Colonic mucosa (tissue), 4 donors: Measurements from ENCODE around the gene OR2C3. TPM values are rescaled to one million over a fixed set of nuclear protein-coding genes. Genes with fewer than 3 reads are reported as not detected.
A peak's percentile ranks its signal among the peaks of the same experiment; 100 is the strongest.

Source experiments
- DNase-seq: peaks from one replicate; pipeline ENCODE4 v3.0.0-alpha.2; 2020
- H3K27ac ChIP-seq: fragments of 200-600 bp; one replicate; pipeline ENCODE4 v1.8.0; 2021
- H3K27me3 ChIP-seq: fragments of 200-600 bp; one replicate; pipeline ENCODE4 v1.8.0; 2021
- H3K36me3 ChIP-seq: fragments of 200-600 bp; one replicate; pipeline ENCODE4 v1.8.0; 2021
- H3K4me1 ChIP-seq: fragments of 200-600 bp; one replicate; pipeline ENCODE4 v1.8.0; 2021; ENCODE audit warnings: mild to moderate bottlenecking
- H3K4me3 ChIP-seq: fragments of 200-600 bp; one replicate; pipeline ENCODE4 v1.8.0; 2021
- H3K9ac ChIP-seq, 2 donors: one replicate each; pipeline ENCODE4 v1.7.0; 2013; ENCODE audit warnings: control low read depth in 2 of 2, low read depth in 2 of 2, low read length in 2 of 2
- H3K9me3 ChIP-seq: fragments of 200-600 bp; one replicate; pipeline ENCODE4 v1.8.0; 2021
- intact Hi-C: fragments of 100-400 bp; cut with DNase I; formaldehyde crosslinking; loops from one replicate; pipeline ENCODE4 v1.14.1; 2022
- total RNA-seq, 2 donors: library from RNA; stranded (reverse); fragmentation: NEBNext Ultra II Directional in 1 of 2; extraction: Animal tissue kit (Norgen Biotek cat#: 25700) in 1 of 2; gene quantifications; one replicate each; pipeline ENCODE4 v1.2.1, GENCODE V29; 2021
- TF ChIP-seq, protein P1 (sequence below): fragments of 200-600 bp; IDR thresholded peaks from one replicate; pipeline ENCODE4 v1.8.0; 2022; ENCODE audit warnings: antibody characterized with exemption, mild to moderate bottlenecking
- donor health status: healthy.
- donor health status: DM: no; HTN: no; CAD: no.
- donor health status: DM: no; HTN: no; CAD: no.

Gene OR2C3
- total RNA-seq, 2 donors from 2014 or later: not detected

DNA sequence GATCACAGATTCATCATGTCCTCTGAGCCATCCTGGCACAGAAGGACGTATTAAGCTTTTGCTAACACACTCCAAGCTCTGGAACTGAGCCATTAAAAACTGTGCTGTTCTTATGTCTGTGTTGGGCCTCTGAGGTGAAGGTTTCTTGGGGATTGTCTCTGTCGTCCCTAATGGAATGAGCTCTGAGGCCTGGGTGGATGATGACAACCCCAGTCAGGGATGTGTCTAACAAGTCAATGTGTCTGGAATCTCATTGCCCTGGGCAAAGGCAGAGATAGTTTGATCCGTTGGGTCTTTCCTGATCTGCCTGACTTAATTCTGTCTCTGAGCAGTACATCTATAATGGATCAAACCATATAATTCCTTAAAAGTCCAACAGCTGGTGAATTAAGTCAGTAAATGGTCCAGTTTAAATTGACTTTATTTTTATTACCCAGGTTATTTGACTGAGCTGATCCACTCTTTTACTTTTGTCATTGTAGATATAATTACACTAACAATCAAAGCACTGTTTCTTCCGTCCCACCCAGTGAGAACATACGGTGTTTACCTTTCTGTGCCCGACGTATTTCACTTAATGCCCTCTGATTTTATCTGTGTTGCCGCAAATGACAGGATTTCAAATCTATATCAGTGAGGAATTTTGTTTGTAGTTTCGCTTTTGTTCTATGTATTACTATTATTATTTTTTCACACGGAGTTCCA lies 39.5 kb downstream of the OR2C3 start:
- TF ChIP-seq, protein P1, sequence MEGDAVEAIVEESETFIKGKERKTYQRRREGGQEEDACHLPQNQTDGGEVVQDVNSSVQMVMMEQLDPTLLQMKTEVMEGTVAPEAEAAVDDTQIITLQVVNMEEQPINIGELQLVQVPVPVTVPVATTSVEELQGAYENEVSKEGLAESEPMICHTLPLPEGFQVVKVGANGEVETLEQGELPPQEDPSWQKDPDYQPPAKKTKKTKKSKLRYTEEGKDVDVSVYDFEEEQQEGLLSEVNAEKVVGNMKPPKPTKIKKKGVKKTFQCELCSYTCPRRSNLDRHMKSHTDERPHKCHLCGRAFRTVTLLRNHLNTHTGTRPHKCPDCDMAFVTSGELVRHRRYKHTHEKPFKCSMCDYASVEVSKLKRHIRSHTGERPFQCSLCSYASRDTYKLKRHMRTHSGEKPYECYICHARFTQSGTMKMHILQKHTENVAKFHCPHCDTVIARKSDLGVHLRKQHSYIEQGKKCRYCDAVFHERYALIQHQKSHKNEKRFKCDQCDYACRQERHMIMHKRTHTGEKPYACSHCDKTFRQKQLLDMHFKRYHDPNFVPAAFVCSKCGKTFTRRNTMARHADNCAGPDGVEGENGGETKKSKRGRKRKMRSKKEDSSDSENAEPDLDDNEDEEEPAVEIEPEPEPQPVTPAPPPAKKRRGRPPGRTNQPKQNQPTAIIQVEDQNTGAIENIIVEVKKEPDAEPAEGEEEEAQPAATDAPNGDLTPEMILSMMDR: no peak
- H3K9me3 ChIP-seq: no peaks in the 10 kb centered on the region
- no peak overlapping the region for H3K4me3 ChIP-seq
- H3K9ac ChIP-seq: no peak overlapping the region
- no peak for DNase-seq
- no peaks in the 10 kb centered on the region for H3K27me3 ChIP-seq
- H3K36me3 ChIP-seq: no peaks in the 10 kb centered on the region
- no peak overlapping the region for H3K27ac ChIP-seq
- H3K4me1 ChIP-seq: peaks cover 3% of the 10 kb centered on the region
- intact Hi-C loops: no loop called here

- Histone ChIP-seq H3K9ac (no peak overlapping the region), H3K27ac (no peak overlapping the region), H3K27me3 (no peaks in the 10 kb centered on the region), H3K4me1 (peaks cover 3% of the 10 kb centered on the region), H3K9me3 (no peaks in the 10 kb centered on the region), H3K36me3 (no peaks in the 10 kb centered on the region), H3K4me3 (no peak overlapping the region)
- no peak for DNase-seq
- intact Hi-C loops: no loop called here
- TF ChIP-seq, protein P1: no peak
These were observed 41.5 kb downstream of the OR2C3 start for GRCh38 chr1:247494767-247495166.

- Histone ChIP-seq H3K4me1 (peaks cover 3% of the 10 kb centered on the region), H3K9ac (no peak overlapping the region), H3K36me3 (no peaks in the 10 kb centered on the region), H3K27me3 (no peaks in the 10 kb centered on the region), H3K9me3 (no peaks in the 10 kb centered on the region), H3K27ac (no peak overlapping the region), H3K4me3 (no peak overlapping the region)
- DNase-seq: no peak
- intact Hi-C loops: no loop called here
- TF ChIP-seq, protein P1: no peak
These were observed 43.1 kb downstream of the OR2C3 start for GRCh38 chr1:247493106-247493505.

DNA sequence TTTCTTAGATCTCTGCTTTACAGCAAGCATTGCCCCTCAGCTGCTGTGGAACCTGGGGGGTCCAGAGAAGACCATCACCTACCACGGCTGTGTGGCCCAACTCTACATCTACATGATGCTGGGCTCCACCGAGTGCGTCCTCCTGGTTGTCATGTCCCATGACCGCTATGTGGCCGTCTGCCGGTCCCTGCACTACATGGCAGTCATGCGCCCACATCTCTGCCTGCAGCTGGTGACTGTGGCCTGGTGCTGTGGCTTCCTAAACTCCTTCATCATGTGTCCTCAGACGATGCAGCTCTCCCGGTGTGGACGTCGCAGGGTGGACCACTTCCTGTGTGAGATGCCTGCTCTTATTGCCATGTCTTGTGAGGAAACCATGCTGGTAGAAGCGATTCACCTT lies 44.9 kb downstream of the OR2C3 start:
- Histone ChIP-seq H3K36me3 (no peaks in the 10 kb centered on the region), H3K9ac (no peak overlapping the region), H3K4me1 (no peaks in the 10 kb centered on the region), H3K27me3 (no peaks in the 10 kb centered on the region), H3K9me3 (no peaks in the 10 kb centered on the region), H3K27ac (no peak overlapping the region), H3K4me3 (no peak overlapping the region)
- no peak for DNase-seq
- TF ChIP-seq, protein P1: no peak
- intact Hi-C loops: no loop called here

DNA sequence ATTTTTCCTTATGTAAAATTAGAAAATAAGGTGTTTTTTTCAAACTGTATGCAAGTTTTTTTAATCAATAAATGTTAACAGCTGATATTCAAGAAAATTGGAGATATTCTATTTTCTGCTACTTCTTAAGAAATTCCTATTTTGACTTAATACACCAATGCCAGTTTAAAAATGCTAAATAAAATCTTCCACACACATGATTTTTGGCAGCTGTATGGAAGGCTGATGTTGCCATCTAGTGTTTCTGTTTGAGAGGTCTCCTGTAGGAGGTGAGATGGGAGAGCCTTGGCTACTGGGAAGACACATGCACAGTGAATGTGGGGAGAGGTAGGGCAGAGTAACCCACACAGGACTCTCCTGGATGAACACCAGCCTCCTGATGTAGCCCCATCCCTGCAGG lies 49.2 kb downstream of the OR2C3 start:
- Histone ChIP-seq H3K4me3 (no peak overlapping the region), H3K9me3 (no peaks in the 10 kb centered on the region), H3K27ac (no peak overlapping the region), H3K27me3 (no peaks in the 10 kb centered on the region), H3K9ac (no peak overlapping the region), H3K36me3 (no peaks in the 10 kb centered on the region), H3K4me1 (no peaks in the 10 kb centered on the region)
- intact Hi-C loops: loop anchor here (2.0 to 5.0 kb wide), 2 partner anchors 96 to 115 kb away; no protein-coding TSS in a partner anchor
- DNase-seq: peak; percentile 24
- TF ChIP-seq, protein P1: peak; percentile 36
